WI38 (cell line): ENCODE results near the gene MAMSTR.
A peak's percentile ranks its signal among the peaks of the same experiment; 100 is the strongest.

Experiments
- H3K4me3 ChIP-seq: 2 replicates; pipeline ENCODE4 v1.5.1; 2011; ENCODE audit warnings: low read depth, mild to moderate bottlenecking, control low read depth, low read length
- CTCF ChIP-seq: IDR thresholded peaks from 2 replicates; pipeline ENCODE4 v1.5.1; 2012; ENCODE audit warnings: low read depth, mild to moderate bottlenecking, control low read depth, low read length

MAMSTR gene

GRCh38 chr19:48750771-48751504 lies 31.4 kb upstream of the MAMSTR start:
- no peak for TF ChIP-seq CTCF
- no peak overlapping the region for H3K4me3 ChIP-seq

GRCh38 chr19:48750351-48750750 lies 30.8 kb upstream of the MAMSTR start:
- no peak overlapping the region for H3K4me3 ChIP-seq
- no peak for TF ChIP-seq CTCF

GRCh38 chr19:48749571-48750198 lies 30.2 kb upstream of the MAMSTR start:
- no peak for TF ChIP-seq CTCF
- H3K4me3 ChIP-seq = no peak overlapping the region

- TF ChIP-seq CTCF = no peak
- peak within 1 kb of the TSS; percentile 60 for H3K4me3 ChIP-seq
Observed at GRCh38 chr19:48746738-48747575, 27.4 kb upstream of the MAMSTR start, which contains the start of gene IZUMO1. Gene IZUMO1, minus strand, starts transcription at chr19:48746909. Its CDS starts 1,050 bp downstream, at chr19:48745859.

GRCh38 chr19:48746110-48746509 lies 26.6 kb upstream of the MAMSTR start:
- no peak overlapping the region for H3K4me3 ChIP-seq
- no peak for TF ChIP-seq CTCF

GRCh38 chr19:48745208-48745995 lies 25.9 kb upstream of the MAMSTR start:
- no peak for TF ChIP-seq CTCF
- H3K4me3 ChIP-seq = no peak overlapping the region
